GM20000 (cell line): ENCODE data around the gene TOR4A.
"Not testable (repeated sequence)": the region's sequence is repeated elsewhere in the genome, so short reads cannot be mapped to it uniquely, and the experiment has no call there.

Experiments
- DNase-seq: peaks from one replicate; pipeline ENCODE4 v3.0.0; 2012; ENCODE audit warnings: low spot score
- TF ChIP-seq, protein P1 (sequence below): IDR thresholded peaks from 2 replicates; pipeline ENCODE4 v1.5.1; 2012; ENCODE audit warnings: mild to moderate bottlenecking, control low read depth; ENCODE audit errors: extremely low read depth, missing control alignments

The TOR4A gene

DNA sequence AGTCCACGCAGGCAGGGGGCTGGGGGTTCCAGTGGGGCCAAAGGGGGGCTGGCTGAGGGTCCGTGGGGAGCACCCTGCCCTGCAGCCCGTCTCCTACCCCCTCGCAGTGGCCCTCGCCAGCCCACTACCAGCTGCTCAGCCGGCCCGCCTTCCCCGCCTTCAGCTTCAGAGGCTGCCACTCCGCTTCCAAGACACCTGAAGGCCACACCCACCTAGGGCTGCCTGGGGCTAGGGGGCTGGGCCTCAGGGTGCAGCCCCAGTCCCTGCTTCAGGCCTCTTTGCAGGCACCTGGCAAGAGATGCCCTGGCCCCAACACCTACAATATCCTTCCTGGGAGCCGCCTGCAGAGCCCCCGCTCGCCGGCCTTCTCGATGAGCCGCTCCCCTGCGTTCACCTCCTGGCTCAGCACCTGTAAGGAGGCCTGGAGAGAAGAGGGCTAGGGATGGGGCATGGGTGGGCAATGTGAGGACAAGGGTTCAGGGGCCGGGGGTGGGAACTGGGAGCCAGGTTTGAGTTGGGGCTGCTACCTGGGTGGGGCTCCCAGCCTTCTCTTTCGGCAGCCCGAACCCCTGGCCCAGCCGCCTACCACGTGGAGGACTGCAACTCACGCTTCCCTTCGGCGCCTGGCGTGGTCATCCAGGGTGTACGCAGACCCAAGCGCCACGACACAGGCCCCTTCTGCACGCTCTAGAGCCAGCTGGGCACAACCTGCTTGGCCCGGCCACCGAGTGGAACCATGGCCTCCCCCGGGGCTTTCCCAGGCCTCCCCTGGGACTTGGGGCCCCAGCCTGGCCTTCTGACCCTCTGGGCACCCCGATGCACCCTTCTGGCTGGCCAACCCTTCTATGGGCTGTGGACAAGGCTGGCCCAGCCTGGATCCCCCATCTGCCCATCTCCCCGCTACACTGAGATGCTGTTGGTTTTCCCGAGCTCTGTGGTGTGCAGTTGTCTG, 24.7 kb upstream of the TOR4A start:
- no peak for DNase-seq
- TF ChIP-seq, protein P1, sequence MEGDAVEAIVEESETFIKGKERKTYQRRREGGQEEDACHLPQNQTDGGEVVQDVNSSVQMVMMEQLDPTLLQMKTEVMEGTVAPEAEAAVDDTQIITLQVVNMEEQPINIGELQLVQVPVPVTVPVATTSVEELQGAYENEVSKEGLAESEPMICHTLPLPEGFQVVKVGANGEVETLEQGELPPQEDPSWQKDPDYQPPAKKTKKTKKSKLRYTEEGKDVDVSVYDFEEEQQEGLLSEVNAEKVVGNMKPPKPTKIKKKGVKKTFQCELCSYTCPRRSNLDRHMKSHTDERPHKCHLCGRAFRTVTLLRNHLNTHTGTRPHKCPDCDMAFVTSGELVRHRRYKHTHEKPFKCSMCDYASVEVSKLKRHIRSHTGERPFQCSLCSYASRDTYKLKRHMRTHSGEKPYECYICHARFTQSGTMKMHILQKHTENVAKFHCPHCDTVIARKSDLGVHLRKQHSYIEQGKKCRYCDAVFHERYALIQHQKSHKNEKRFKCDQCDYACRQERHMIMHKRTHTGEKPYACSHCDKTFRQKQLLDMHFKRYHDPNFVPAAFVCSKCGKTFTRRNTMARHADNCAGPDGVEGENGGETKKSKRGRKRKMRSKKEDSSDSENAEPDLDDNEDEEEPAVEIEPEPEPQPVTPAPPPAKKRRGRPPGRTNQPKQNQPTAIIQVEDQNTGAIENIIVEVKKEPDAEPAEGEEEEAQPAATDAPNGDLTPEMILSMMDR: no peak

DNA sequence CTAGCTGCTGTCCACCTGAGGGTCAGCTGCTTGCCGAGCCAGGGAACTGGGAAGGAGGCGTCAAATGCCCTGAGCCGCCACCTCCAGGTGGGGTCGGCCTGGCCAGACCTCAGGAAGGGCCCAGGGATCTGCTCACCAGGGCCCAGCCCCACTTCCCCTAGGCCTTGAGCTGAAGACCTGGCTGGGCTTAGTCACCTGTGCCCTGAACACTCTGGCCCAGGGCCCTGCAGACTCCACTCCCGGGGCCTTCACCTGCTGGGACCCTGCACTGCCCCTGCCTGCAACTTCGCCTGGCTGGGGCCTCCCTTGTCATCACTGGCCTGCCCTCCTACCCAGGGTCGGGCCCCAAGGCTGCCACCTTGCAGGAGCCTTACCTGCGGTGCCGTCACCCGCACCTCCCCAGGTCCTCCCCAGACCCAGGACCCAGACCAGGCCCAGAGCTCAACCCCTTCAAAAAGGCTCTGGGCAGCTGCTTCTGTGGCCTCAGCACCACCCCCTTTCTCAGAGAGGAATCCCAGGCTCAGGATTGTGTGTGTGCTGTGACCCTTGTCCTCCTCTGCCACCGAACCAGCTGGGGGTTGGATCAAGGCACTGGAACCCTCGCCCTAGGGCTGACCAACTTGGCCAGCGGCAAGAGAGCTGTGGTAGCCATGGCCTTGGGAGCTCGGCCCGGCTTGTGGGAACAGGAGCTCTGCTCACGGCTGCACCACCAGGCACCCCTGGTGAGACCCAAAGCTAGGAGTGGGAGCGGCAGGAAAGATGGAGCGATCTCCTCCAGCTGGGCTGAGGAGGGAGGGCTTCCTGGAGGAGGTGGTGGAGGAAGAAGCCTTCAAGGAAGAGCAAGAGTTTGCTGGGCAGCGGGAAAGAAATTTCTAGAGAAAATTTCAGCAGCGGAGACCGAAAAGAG, 23.6 kb upstream of the TOR4A start:
- TF ChIP-seq, protein P1: no peak
- DNase-seq: no peak

DNA sequence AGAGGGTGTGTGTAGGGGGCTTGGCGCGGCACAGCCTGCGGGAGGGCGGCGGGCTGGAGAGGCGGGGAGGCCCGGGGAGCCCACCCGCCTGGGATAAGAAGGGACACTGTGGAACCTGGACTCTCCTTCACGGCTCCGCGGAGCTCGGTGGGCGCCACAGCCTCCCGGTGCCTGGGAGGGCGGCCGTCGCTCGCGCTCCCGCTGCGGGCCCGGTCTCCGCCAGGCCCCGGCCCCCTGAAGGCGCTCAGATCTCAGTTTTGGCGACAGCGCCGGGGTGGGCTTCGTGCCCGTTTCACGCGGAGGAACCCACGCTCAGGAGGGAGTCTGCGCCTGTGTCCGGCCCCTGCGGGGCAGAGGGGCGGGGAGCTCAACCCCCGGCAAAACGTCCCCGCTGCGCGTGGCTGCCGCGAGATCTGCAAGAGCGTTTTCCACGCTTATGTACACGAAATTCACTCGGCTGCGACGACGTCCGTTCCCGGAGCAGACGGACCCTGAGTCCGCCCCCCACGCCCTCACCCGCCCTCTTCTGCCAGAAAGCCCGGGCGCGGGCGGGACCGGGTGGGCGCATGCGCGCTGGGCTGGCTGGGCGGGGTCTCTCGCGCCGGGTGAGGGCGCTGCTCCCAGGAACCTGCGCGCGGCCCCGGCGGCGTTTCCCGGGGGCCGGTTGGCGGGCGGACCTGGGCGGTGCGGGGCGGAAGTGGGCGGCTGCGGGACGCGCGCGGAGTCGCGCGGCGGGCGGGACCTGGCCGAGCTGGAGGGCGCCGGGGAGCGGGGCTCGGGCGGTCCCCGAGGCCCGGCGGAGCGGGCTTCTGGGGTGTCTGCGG, 22.7 kb upstream of the TOR4A start, which contains the start of gene NELFB:
Gene NELFB (plus strand): TSS at position 704 of the 824 bp plus-strand sequence.
- TF ChIP-seq, protein P1: no peak

DNA sequence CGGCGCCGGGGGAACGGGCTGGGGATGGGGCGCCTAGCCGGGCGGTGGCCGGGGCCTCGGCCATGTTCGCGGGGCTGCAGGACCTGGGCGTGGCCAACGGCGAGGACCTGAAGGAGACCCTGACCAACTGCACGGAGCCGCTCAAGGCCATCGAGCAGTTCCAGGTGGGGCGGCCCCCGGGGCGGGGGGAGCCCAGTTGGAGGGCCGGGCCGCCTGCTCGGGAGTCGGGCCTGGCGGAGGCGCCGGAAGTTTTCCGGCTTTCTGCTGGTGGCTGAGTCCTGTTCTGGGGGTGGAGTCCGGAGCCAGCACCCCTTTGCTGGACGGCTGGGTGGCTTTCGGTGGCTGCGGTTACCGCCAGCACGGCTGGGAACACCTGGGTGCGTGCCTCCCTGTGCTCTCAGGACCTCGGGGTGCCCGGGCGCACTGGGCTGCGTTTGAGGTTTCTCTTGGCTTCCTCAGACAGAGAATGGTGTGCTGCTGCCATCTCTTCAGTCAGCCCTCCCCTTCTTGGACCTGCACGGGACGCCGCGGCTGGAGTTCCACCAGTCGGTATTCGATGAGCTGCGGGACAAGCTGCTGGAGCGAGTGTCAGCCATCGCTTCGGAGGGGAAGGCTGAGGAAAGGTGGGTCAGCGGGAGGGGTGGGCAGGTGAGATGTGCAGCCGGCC, 21.9 kb upstream of the TOR4A start:
- TF ChIP-seq, protein P1: no peak
- no peak for DNase-seq

More for the DNA sequence above, 22.7 kb upstream of the TOR4A start, which contains the start of gene NELFB:
- peak; percentile 100 for DNase-seq

DNA sequence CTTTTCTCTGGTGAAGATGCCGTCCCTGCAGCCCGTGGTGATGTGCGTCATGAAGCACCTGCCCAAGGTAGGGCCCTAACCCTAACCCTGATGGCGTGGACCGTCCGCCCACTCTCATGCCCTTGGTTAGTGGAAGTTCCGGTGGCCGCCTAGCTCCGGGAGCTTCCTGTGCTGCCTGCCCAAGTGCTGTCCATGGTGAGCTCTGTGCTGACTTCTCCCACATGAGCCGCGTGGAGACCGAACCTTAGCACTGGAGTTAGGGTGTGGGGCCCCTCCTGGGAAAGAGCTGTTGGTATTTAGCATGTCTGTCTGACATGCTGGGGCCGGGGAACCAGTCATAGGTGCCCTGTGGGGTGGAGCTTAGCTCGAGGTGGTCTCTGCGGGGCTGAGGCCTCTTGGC, 21.2 kb upstream of the TOR4A start:
- no peak for DNase-seq
- TF ChIP-seq, protein P1: no peak

DNA sequence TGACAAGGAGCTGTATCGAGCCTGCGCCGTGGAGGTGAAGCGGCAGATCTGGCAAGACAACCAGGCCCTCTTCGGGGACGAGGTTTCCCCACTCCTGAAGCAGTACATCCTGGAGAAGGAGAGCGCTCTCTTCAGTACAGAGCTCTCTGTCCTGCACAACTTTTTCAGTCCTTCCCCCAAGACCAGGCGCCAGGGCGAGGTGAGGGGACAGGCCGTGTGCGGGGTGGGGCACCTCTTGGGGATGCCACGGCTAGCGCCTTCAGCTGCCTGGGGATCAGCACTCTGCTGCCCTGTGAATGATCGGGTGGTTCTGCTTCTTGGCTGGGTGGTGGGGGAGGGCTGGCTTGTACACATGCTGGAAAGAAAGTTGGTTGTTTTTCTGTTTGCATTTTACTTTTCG, 20.7 kb upstream of the TOR4A start:
- TF ChIP-seq, protein P1: no peak

DNA sequence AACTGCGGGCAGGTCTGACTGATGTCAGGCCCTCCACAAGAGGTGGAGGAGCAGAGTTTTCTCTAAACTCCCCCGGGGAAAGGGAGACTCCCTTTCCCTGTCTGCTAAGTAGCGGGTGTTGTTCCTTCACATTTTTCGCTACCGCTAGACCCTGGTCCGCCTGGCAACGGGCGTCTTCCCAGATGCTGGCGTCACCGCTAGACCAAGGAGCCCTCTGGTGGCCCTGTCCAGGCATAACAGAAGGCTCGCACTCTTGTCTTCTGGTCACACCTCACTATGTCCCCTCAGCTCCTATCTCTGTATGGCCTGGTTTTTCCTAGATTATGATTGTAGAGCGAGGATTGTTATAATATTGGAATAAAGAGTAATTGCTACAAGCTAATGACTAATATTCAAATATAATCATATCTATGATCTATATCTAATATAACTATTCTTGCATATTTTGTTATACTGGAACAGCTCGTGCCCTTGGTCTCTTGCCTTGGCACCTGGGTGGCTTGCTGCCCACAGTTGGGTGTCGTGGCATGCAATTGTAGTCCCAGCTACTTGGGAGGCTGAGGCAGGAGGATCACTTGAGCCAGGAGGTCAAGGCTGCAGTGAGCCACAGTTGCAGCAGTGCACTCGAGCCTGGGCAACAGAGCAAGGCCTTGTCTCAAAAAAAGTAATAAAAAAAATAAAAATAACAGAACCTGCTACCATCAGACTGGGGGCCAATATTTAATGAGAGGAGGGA, 15.2 kb upstream of the TOR4A start:
- DNase-seq: not testable (repeated sequence)

More for the DNA sequence above, 20.7 kb upstream of the TOR4A start:
- no peak for DNase-seq
